Smooth muscle cell (in vitro differentiated cells): ENCODE measurements around the gene LARP4B. TPM values are rescaled to one million over a fixed set of nuclear protein-coding genes. Genes with fewer than 3 reads are reported as not detected.

Experiments used
- DNase-seq: peaks from one replicate; lab custom pipeline; 2025; ENCODE audit not compliant: unreplicated experiment; lab: John Stamatoyannopoulos, UW
- H2AFZ ChIP-seq: fragments of 200-600 bp; sonication (generic); 2 replicates; pipeline ENCODE4 v1.6.0; 2016; ENCODE audit warnings: antibody characterized with exemption, low read depth, mild to moderate bottlenecking
- H3F3A ChIP-seq: fragments of 200-600 bp; sonication (generic); 2 replicates; pipeline ENCODE4 v1.6.0; 2017; ENCODE audit warnings: antibody characterized with exemption, low read depth
- H3K27ac ChIP-seq: fragments of 200-600 bp; sonication (generic); 2 replicates; pipeline ENCODE4 v1.5.1; 2016; ENCODE audit warnings: low read depth, mild to moderate bottlenecking
- H3K27me3 ChIP-seq: fragments of 200-600 bp; sonication (generic); 2 replicates; pipeline ENCODE4 v1.6.1; 2016; ENCODE audit warnings: low read depth, mild to moderate bottlenecking
- H3K36me3 ChIP-seq: fragments of 200-600 bp; sonication (generic); 2 replicates; pipeline ENCODE4 v1.5.1; 2016; ENCODE audit warnings: low read depth
- H3K4me1 ChIP-seq: fragments of 200-600 bp; sonication (generic); 2 replicates; pipeline ENCODE4 v1.5.1; 2016; ENCODE audit warnings: low read depth
- H3K4me2 ChIP-seq: fragments of 200-600 bp; sonication (generic); 2 replicates; pipeline ENCODE4 v1.6.0; 2016; ENCODE audit warnings: mild to moderate bottlenecking
- H3K4me3 ChIP-seq: fragments of 200-600 bp; sonication (generic); 2 replicates; pipeline ENCODE4 v1.5.1; 2016; ENCODE audit warnings: mild to moderate bottlenecking
- H3K79me2 ChIP-seq: fragments of 200-600 bp; sonication (generic); 2 replicates; pipeline ENCODE4 v1.6.0; 2016; ENCODE audit warnings: low read depth, mild to moderate bottlenecking
- H3K9ac ChIP-seq: fragments of 200-600 bp; sonication (generic); 2 replicates; pipeline ENCODE4 v1.6.0; 2016; ENCODE audit warnings: low read depth
- H3K9me3 ChIP-seq: fragments of 200-600 bp; sonication (generic); replicated peaks from 2 replicates; pipeline ENCODE4 v1.5.1; 2016; ENCODE audit warnings: low read depth
- H4K20me1 ChIP-seq: fragments of 200-600 bp; sonication (generic); 2 replicates; pipeline ENCODE4 v1.6.0; 2016; ENCODE audit warnings: low read depth
- WGBS: methylation state at CpG from one replicate; pipeline ENCODE4 v1.1.7; 2016; ENCODE audit warnings: low lambda C conversion rate; 5-methylcytosine and 5-hydroxymethylcytosine counted together
- polyA plus RNA-seq: library from polyadenylated mRNA; unstranded; fragments of >200 nt; fragmentation: Nextera tagmentation; extraction: Ambion mirVana; gene quantifications from 2 replicates; pipeline ENCODE4 v1.2.1, GENCODE V29; 2016
- total RNA-seq: library from RNA; depleted of rRNA; stranded (reverse); fragments of >200 nt; gene quantifications from 2 replicates; pipeline ENCODE4 v1.2.3, GENCODE V29; 2014
- TF ChIP-seq, protein P1 (sequence below): fragments of 200-600 bp; sonication (generic); IDR thresholded peaks from 2 replicates; pipeline ENCODE4 v1.5.1; 2017; ENCODE audit warnings: borderline replicate concordance, mild to moderate bottlenecking, antibody characterized with exemption; ENCODE audit not compliant: insufficient read depth, poor library complexity, severe bottlenecking

Gene LARP4B
- total and polyA plus RNA-seq, 2 experiments from 2014 or later = 16.7 to 24.9 TPM

DNA sequence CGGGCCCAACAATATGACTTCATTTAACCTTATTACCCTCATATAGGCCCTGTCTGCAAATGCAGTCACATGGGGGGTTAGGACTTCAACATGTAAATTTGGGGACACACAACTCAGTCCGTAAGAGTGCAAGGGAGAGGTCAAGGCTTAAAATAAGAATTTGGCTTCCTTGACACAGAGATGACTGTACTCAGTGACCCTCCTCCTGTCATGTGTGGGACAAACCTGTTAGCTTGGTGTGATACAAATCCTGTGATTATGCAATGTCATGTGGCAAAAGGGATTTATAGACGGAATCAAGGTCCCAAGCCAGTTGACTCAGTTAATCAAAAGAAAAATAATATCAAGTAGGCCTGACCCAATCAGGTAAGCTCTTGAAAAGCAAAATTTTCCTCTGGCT is 30.8 kb upstream of the LARP4B start:
- Histone ChIP-seq H3F3A (no peaks in the 10 kb centered on the region), H4K20me1 (no peaks in the 10 kb centered on the region), H3K4me1 (no peaks in the 10 kb centered on the region), H3K9ac (no peak overlapping the region), H3K27me3 (no peaks in the 10 kb centered on the region), H2AFZ (no peak overlapping the region), H3K27ac (no peak overlapping the region), H3K9me3 (no peaks in the 10 kb centered on the region), H3K79me2 (no peaks in the 10 kb centered on the region), H3K4me3 (no peak overlapping the region), H3K4me2 (no peak overlapping the region), H3K36me3 (no peaks in the 10 kb centered on the region)
- 91% methylated on average over 3 of the region's 3 CpGs for WGBS
- TF ChIP-seq, protein P1, sequence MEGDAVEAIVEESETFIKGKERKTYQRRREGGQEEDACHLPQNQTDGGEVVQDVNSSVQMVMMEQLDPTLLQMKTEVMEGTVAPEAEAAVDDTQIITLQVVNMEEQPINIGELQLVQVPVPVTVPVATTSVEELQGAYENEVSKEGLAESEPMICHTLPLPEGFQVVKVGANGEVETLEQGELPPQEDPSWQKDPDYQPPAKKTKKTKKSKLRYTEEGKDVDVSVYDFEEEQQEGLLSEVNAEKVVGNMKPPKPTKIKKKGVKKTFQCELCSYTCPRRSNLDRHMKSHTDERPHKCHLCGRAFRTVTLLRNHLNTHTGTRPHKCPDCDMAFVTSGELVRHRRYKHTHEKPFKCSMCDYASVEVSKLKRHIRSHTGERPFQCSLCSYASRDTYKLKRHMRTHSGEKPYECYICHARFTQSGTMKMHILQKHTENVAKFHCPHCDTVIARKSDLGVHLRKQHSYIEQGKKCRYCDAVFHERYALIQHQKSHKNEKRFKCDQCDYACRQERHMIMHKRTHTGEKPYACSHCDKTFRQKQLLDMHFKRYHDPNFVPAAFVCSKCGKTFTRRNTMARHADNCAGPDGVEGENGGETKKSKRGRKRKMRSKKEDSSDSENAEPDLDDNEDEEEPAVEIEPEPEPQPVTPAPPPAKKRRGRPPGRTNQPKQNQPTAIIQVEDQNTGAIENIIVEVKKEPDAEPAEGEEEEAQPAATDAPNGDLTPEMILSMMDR = no peak
- DNase-seq = no peak

DNA sequence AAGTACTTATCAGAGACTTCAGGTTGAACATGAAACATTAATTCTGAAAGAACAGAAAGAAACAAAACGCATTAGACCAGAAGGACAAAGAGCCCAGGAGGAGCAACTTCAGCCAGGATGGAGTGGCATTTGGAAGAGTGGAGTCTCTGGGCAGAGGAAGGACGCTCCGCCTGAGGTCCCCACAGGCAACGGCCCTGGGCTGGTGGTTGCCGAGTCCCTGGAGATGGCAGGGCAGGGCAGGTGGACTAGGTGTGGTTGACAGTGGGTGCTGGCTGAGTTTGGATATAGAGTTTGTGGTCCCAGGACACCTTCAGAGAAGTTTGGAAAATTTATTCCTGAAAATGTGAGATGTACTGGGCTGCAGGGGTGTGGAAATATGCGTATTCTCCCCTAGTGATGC is 27.4 kb upstream of the LARP4B start:
- no peaks in the 10 kb centered on the region for H3K79me2 ChIP-seq
- no peaks in the 10 kb centered on the region for H3K4me1 ChIP-seq
- no peak overlapping the region for H3K27ac ChIP-seq
- no peaks in the 10 kb centered on the region for H4K20me1 ChIP-seq
- H3K4me3 ChIP-seq = no peak overlapping the region
- no peak for DNase-seq
- no peaks in the 10 kb centered on the region for H3F3A ChIP-seq
- TF ChIP-seq, protein P1 = no peak
- H3K36me3 ChIP-seq = no peaks in the 10 kb centered on the region
- no peak overlapping the region for H3K9ac ChIP-seq
- H3K9me3 ChIP-seq = no peaks in the 10 kb centered on the region
- no peak overlapping the region for H2AFZ ChIP-seq
- no peaks in the 10 kb centered on the region for H3K27me3 ChIP-seq
- H3K4me2 ChIP-seq = no peak overlapping the region
- WGBS = over 99% methylated on average over 6 of the region's 6 CpGs

DNA sequence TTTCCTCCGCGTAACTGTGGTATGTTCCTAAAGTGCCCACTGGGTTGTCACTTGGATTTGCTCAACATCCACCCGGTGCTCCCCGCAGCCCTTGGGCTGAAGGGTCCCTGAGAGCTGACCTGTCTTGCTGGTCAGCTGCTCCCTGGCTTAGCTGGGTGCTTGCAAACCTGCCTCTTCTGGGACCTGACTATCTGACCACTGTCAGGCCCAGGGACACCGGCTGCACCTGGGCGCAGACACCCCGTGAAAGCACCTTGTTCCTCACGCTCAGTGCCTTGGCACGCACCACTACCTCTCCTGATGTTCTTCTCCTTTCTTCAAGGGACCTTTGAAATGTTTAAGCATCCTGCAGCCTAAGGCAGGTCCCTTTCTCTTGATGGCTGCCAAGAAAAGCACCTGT is 26.6 kb upstream of the LARP4B start:
- H2AFZ ChIP-seq = no peak overlapping the region
- H3K27me3 ChIP-seq = no peaks in the 10 kb centered on the region
- H3K36me3 ChIP-seq = no peaks in the 10 kb centered on the region
- no peaks in the 10 kb centered on the region for H3K79me2 ChIP-seq
- TF ChIP-seq, protein P1 = no peak
- DNase-seq = no peak
- H3K4me1 ChIP-seq = no peaks in the 10 kb centered on the region
- H3K4me2 ChIP-seq = no peak overlapping the region
- no peak overlapping the region for H3K27ac ChIP-seq
- no peaks in the 10 kb centered on the region for H4K20me1 ChIP-seq
- 95% methylated on average over 9 of the region's 9 CpGs for WGBS
- no peak overlapping the region for H3K4me3 ChIP-seq
- H3F3A ChIP-seq = no peaks in the 10 kb centered on the region
- no peak overlapping the region for H3K9ac ChIP-seq
- H3K9me3 ChIP-seq = no peaks in the 10 kb centered on the region

DNA sequence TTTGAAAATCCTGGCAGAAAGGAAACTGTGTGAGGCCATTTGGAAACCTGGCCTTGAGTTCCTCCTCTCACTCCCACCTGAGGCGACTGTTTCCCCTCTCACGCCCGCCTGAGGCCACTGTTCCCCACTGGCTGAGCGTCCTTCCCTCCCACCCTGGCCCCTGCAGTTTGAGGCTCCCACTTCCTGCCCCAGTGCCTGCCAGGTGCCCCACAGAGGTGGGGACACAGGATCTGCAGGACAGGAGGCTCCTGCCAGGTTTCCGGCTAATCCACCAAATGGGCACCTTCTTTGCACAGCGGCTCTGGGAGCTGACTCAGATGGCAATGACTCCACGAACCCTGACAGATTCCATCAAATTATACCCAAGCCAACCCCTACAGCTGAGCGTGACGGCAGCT is 24.3 kb upstream of the LARP4B start:
- H3K4me2 ChIP-seq = no peak overlapping the region
- no peaks in the 10 kb centered on the region for H3K36me3 ChIP-seq
- H3K4me3 ChIP-seq = no peak overlapping the region
- no peak overlapping the region for H3K27ac ChIP-seq
- no peaks in the 10 kb centered on the region for H3F3A ChIP-seq
- H2AFZ ChIP-seq = no peak overlapping the region
- TF ChIP-seq, protein P1 = no peak
- H3K9ac ChIP-seq = no peak overlapping the region
- no peaks in the 10 kb centered on the region for H3K79me2 ChIP-seq
- no peaks in the 10 kb centered on the region for H3K9me3 ChIP-seq
- no peak for DNase-seq
- H3K27me3 ChIP-seq = no peaks in the 10 kb centered on the region
- 83% methylated on average over 9 of the region's 9 CpGs for WGBS
- H4K20me1 ChIP-seq = no peaks in the 10 kb centered on the region
- no peaks in the 10 kb centered on the region for H3K4me1 ChIP-seq
